ENCODE results near the gene HIGD1A.
A peak's percentile ranks its signal among the peaks of the same experiment; 100 is the strongest.

HIGD1A gene

DNA sequence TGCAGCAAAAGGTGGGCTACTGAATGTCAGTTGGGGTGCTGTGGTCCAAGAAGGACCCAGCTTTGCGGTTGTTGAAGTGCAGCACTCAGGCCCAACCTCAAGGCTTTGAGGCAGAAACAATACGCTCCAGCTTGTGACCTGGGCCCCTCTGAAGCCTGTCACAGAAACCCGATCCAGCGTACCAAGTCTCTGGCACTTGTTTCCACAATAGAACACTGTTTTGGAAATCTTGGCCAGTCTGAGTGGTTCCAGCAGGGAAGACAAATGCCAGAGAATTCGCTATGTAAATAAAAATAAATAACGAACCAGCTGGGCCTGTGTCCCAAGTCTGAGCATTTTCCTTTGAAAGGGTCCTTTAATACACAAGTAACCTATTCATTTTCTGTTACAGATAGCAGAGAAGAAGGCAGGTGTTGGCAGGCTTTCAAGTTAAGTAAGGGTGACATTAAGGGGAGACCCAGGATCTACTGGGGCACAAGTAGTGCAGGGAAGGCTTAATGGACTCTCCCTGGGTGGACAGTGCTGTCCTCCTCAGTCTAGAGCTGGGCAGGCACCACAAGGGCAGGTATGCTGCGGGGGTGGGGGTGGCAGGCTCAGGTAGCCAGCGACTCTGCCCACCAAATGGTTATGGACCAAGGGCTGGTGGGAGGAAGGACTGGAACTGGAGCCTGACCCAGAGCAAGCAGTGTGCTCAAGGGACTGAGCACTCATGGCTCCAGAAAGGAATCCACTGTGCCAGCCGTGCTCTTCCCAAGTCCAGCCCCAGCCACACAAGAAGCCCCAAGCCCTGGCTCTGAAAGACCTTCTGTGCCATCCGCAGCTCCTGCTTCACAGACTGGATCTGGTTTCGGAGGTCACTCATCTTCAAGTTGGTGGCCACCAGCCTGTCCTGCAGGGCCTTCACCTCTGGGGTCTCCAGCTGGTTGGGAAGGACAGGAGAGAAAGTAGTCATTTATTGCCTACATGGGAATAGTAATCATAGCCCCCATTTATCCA is 57.5 kb downstream of the HIGD1A start:
- DNase-seq (ENCODE audit: extremely low read depth, low read depth) = peak; percentile 75
- TF ChIP-seq, protein P1, sequence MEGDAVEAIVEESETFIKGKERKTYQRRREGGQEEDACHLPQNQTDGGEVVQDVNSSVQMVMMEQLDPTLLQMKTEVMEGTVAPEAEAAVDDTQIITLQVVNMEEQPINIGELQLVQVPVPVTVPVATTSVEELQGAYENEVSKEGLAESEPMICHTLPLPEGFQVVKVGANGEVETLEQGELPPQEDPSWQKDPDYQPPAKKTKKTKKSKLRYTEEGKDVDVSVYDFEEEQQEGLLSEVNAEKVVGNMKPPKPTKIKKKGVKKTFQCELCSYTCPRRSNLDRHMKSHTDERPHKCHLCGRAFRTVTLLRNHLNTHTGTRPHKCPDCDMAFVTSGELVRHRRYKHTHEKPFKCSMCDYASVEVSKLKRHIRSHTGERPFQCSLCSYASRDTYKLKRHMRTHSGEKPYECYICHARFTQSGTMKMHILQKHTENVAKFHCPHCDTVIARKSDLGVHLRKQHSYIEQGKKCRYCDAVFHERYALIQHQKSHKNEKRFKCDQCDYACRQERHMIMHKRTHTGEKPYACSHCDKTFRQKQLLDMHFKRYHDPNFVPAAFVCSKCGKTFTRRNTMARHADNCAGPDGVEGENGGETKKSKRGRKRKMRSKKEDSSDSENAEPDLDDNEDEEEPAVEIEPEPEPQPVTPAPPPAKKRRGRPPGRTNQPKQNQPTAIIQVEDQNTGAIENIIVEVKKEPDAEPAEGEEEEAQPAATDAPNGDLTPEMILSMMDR (IDR thresholded peaks at IDR 0.05; ENCODE audit: low read depth, low read length) = no peak

DNA sequence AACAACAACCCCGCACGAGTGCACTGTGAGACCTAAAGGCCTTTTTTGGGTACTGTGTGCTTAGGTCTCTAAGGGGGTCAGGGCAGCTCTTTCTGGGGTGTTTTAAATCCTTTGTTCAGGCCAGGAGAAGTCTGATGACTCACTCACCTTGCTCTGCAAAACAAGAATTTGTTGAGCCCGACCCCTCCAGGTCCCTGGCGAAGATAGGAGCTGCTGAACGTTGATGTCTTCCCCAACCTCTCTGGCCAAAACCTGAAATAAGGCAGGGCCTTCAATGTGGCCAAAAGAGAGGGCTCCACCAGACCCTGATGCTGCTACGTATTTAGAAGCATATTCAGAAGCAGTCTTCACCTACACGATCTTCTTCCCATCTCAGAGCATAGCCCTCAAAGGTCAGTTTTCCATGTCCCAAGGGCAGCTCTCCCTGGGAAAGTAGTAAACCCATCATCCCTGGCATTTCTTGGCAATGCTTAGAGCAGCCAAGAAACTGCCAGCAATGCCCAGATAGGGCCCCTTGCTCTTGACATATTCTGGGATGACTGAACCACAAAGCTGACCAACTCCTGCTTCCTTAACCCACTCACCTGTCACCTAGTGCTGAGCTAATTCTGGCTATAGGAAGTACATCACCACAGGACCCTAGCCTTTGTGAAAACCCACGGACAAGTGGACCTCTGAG is 58.4 kb downstream of the HIGD1A start:
- TF ChIP-seq, protein P1 (IDR thresholded peaks at IDR 0.05; ENCODE audit: low read depth, low read length) = no peak
- DNase-seq (ENCODE audit: extremely low read depth, low read depth) = no peak

DNA sequence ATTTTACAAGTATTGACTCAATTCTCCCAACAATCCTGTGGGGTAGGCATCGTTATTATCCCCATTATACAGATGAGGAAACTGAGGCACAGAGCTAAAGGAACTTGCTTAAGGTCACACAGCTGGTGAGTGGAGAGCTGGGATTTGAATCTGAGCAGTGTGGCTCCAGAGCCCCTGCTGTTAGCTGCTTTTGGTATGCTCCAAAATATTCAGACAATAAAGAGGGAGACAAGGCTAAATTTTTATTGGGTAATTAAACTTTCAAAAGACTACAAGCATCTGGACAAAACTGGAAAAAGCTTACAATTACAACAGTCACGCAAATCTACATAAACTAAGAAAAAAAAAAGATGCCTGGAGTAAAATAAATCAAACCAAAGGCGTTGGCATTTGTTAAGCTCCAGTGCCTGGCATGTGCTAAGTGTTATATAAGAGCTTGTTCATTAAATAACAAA is 59.0 kb downstream of the HIGD1A start:
- TF ChIP-seq, protein P1 (IDR thresholded peaks at IDR 0.05; ENCODE audit: low read depth, low read length) = no peak
- no peak for DNase-seq (ENCODE audit: extremely low read depth, low read depth)

DNA sequence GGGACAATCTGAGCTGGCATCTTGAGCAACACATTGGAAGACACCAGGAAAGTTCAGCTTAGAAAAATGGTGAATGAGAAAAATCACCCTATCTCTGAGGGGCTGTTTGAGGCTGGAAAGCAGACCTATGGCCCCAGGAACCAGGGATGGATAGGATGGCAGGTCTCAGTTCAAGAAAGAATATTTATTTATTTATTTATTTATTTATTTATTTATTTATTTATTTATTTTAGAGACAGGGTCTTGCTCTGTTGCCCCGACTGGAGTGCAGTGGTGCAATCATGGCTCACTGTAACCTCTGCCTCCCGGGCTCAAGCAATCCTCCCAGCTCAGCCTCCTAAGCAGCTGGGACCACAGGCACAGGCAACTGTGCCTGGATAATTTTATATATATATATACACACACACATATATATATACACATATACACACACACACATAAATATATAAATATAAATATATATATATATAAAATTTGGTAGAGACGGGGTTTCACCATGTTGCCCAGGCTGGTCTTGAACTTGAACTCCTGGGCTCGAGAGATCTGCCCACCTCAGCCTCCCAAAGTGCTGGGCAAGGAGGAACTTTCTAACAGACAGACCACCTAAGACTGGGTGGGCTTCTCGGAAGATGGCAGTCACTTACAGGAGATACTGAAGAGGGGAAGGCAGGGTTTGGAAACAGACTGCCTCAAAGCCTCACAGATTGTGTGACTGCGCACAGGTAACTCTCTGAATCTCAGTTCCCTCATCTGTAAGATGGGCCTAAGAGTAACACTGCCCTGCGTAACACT is 60.9 kb downstream of the HIGD1A start:
- TF ChIP-seq, protein P1 (IDR thresholded peaks at IDR 0.05; ENCODE audit: low read depth, low read length) = no peak
- no peak for DNase-seq (ENCODE audit: extremely low read depth, low read depth)

DNA sequence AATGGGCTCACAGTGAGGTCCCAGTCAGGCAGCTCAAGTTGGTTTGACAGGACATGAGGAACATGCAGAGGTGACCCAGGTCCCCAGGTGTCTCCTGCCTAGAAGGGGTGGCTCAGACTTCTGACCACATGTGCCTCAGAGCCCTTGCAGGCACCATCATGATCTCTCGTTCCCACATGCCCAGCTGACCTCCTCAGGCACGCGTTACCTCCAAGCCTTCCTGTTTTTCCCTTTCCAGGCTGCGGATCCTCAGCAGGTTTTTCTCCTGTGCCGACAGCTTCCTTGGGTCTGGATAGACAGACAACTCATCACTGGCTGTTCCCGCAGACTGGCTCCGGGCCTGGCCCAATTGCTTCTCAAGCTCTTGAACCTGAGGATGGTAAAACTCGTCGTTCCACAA is 61.6 kb downstream of the HIGD1A start:
- no peak for DNase-seq (ENCODE audit: extremely low read depth, low read depth)

DNA sequence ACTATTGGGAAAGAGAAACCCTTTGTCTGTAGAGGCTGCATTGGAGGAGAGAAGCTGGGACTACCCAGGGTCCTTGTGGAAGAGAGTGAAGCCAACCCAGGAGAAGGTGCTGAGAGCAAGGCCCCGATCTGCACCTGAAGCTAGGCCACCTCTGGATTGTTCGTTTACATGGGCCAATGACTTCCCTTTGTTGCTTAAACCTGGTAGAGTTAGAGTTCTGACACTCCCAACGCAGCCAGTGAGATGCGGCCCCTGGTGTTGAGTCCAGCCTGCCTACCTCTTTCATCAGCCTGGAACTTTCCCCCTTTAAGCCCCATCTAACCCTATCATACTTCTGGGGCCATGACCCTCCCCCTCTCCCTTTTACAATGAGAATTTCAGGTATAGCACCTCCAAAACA is 62.0 kb downstream of the HIGD1A start:
- no peak for DNase-seq (ENCODE audit: extremely low read depth, low read depth)

More for the DNA sequence above, 61.6 kb downstream of the HIGD1A start:
- TF ChIP-seq, protein P1 (IDR thresholded peaks at IDR 0.05; ENCODE audit: low read depth, low read length) = no peak

More for the DNA sequence above, 62.0 kb downstream of the HIGD1A start:
- TF ChIP-seq, protein P1 (IDR thresholded peaks at IDR 0.05; ENCODE audit: low read depth, low read length) = no peak

All from AG09319 (cell line).